OCI-LY3 (cell line): Measurements from ENCODE around the gene SCYGR1.

Experiments
- H2AFZ ChIP-seq: fragments of 200-600, 300-600 bp; shearing (Covaris generic); 2 replicates; pipeline ENCODE4 v1.6.0; 2014; ENCODE audit warnings: antibody characterized with exemption, low read depth, low read length
- H3K27ac ChIP-seq: fragments of 200-600, 300-600 bp; sonication (generic); 2 replicates; pipeline ENCODE4 v1.5.1; 2014; ENCODE audit warnings: mild to moderate bottlenecking, low read length, moderate library complexity, mixed read lengths
- H3K27me3 ChIP-seq: fragments of 200-600, 300-600 bp; sonication (generic); 2 replicates; pipeline ENCODE4 v1.6.1; 2014; ENCODE audit warnings: low read depth, low read length, mixed read lengths
- H3K36me3 ChIP-seq: fragments of 200-600, 300-600 bp; sonication (generic); replicated peaks from 2 replicates; pipeline ENCODE3; 2014; ENCODE audit warnings: low read depth, low read length, mixed read lengths
- H3K4me1 ChIP-seq: fragments of 300-600, 200-600 bp; sonication (generic); 2 replicates; pipeline ENCODE4 v1.6.1; 2014; ENCODE audit warnings: low read length, mixed read lengths
- H3K4me2 ChIP-seq: fragments of 200-600, 300-600 bp; sonication (generic); 2 replicates; pipeline ENCODE4 v1.6.1; 2014; ENCODE audit warnings: low read length, mixed read lengths
- H3K4me3 ChIP-seq: fragments of 300-600, 200-600 bp; sonication (generic); 2 replicates; pipeline ENCODE4 v1.5.1; 2014; ENCODE audit warnings: antibody characterized with exemption, mild to moderate bottlenecking, low read length, moderate library complexity
- H3K79me2 ChIP-seq: fragments of 300-600, 200-600 bp; shearing (Covaris generic); 2 replicates; pipeline ENCODE4 v1.6.1; 2014; ENCODE audit warnings: mild to moderate bottlenecking, low read length, mixed read lengths
- H3K9ac ChIP-seq: fragments of 300-600, 200-600 bp; shearing (Covaris generic); 2 replicates; pipeline ENCODE4 v1.6.0; 2014; ENCODE audit warnings: mild to moderate bottlenecking, low read length, moderate library complexity
- H3K9me3 ChIP-seq: fragments of 200-600, 300-600 bp; shearing (Covaris generic); 2 replicates; pipeline ENCODE4 v1.6.1; 2014; ENCODE audit warnings: low read length, mixed read lengths; ENCODE audit not compliant: insufficient read depth
- H4K20me1 ChIP-seq: fragments of 200-600, 300-600 bp; sonication (generic); 2 replicates; pipeline ENCODE4 v1.6.1; 2016; ENCODE audit warnings: low read length, mixed read lengths; ENCODE audit not compliant: insufficient read depth
- EZH2phosphoT487 ChIP-seq: fragments of 200-600 bp; shearing (Covaris generic); IDR thresholded peaks from 2 replicates; pipeline ENCODE4 v1.6.1; 2018; ENCODE audit warnings: antibody characterized with exemption, mixed run types, low read depth
- TF ChIP-seq, protein P1 (sequence below): fragments of 200-600, 300-600 bp; sonication (generic); IDR thresholded peaks from 2 replicates; pipeline ENCODE4 v1.5.1; 2014; ENCODE audit warnings: antibody characterized with exemption, low read length, low read depth

Gene SCYGR1

DNA sequence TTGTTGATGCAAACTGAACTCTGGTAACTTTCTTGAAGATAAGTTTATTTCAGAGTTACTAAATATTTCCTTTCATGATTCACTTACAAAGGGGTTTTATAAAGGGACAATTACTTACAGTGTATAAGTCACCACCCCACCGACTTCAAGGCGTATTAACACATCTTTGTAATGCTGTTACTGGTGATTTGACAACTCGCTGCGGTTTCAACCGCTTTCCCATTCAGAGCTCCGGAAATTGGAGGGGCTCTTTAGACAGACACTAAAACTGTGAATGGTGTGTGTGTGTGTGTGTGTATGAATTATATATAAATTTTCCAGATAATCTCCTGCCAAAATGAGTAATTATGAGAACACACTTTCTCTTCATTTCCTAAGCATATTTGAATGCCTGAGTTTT, 13.6 kb downstream of the SCYGR1 start:
- Histone ChIP-seq H3K27me3 (no peaks in the 10 kb centered on the region), H3K27ac (no peak overlapping the region), H3K36me3 (no peaks in the 10 kb centered on the region), H3K4me3 (no peak overlapping the region), H3K4me2 (no peak overlapping the region), H3K9me3 (no peaks in the 10 kb centered on the region), H3K9ac (no peak overlapping the region), H3K4me1 (no peaks in the 10 kb centered on the region), H3K79me2 (no peaks in the 10 kb centered on the region), H2AFZ (no peak overlapping the region), H4K20me1 (no peaks in the 10 kb centered on the region)
- TF ChIP-seq, protein P1, sequence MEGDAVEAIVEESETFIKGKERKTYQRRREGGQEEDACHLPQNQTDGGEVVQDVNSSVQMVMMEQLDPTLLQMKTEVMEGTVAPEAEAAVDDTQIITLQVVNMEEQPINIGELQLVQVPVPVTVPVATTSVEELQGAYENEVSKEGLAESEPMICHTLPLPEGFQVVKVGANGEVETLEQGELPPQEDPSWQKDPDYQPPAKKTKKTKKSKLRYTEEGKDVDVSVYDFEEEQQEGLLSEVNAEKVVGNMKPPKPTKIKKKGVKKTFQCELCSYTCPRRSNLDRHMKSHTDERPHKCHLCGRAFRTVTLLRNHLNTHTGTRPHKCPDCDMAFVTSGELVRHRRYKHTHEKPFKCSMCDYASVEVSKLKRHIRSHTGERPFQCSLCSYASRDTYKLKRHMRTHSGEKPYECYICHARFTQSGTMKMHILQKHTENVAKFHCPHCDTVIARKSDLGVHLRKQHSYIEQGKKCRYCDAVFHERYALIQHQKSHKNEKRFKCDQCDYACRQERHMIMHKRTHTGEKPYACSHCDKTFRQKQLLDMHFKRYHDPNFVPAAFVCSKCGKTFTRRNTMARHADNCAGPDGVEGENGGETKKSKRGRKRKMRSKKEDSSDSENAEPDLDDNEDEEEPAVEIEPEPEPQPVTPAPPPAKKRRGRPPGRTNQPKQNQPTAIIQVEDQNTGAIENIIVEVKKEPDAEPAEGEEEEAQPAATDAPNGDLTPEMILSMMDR: no peak
- no peak for TF ChIP-seq EZH2phosphoT487

DNA sequence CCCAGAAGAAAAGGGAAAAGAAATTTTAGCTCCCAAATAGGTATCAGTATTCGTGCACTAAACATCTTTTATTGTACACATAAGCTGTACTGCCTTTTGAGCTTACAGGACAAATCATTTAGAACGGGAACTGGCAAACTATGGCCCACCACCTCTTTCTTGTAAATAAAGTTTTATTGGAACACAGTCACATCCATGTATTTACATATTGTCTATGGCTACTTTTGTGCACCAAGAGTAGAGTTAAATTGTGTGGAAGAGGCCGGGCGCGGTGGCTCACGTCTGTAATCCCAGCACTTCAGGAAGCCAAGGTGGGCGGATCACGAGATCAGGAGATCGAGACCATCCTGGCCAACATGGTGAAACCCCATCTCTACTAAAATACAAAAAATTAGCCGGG, 14.4 kb downstream of the SCYGR1 start:
- no peaks in the 10 kb centered on the region for H3K27me3 ChIP-seq
- no peaks in the 10 kb centered on the region for H4K20me1 ChIP-seq
- no peak overlapping the region for H3K9ac ChIP-seq
- TF ChIP-seq, protein P1: no peak
- TF ChIP-seq EZH2phosphoT487: no peak
- no peak overlapping the region for H2AFZ ChIP-seq
- H3K79me2 ChIP-seq: no peaks in the 10 kb centered on the region
- no peak overlapping the region for H3K27ac ChIP-seq
- no peaks in the 10 kb centered on the region for H3K4me1 ChIP-seq
- H3K4me3 ChIP-seq: no peak overlapping the region
- H3K9me3 ChIP-seq: no peaks in the 10 kb centered on the region
- H3K4me2 ChIP-seq: no peak overlapping the region
- no peaks in the 10 kb centered on the region for H3K36me3 ChIP-seq

DNA sequence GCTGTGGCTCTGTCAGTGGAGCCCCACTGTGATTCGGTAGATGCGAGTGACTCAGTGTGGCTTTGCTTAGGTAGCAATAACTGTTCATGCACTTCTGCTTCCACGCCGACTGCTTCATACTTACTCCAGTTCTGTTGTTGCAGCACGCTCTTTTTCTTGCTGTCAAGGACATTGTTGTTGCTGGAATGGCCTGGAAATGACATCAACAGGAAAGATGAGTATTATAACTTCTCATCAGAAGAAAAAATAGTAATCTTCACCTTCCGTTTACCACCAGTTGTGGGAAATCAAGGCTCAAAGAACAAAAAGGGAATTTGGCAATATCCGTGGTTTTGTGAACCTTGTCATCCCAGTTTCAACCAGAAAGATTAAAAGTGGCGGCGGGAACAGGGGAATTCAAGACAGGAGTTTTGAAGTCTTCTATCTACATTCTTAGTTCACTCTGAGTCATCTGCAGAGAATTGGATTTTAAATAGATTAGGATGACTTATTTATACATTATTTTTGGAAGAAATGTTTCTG, 16.9 kb downstream of the SCYGR1 start:
- no peak overlapping the region for H2AFZ ChIP-seq
- no peaks in the 10 kb centered on the region for H3K79me2 ChIP-seq
- no peak overlapping the region for H3K4me3 ChIP-seq
- TF ChIP-seq, protein P1: no peak
- TF ChIP-seq EZH2phosphoT487: no peak
- no peak overlapping the region for H3K4me2 ChIP-seq
- H3K4me1 ChIP-seq: no peaks in the 10 kb centered on the region
- H3K9me3 ChIP-seq: no peaks in the 10 kb centered on the region
- no peak overlapping the region for H3K27ac ChIP-seq
- H3K9ac ChIP-seq: no peak overlapping the region
- no peaks in the 10 kb centered on the region for H3K36me3 ChIP-seq
- H4K20me1 ChIP-seq: no peaks in the 10 kb centered on the region
- no peaks in the 10 kb centered on the region for H3K27me3 ChIP-seq

DNA sequence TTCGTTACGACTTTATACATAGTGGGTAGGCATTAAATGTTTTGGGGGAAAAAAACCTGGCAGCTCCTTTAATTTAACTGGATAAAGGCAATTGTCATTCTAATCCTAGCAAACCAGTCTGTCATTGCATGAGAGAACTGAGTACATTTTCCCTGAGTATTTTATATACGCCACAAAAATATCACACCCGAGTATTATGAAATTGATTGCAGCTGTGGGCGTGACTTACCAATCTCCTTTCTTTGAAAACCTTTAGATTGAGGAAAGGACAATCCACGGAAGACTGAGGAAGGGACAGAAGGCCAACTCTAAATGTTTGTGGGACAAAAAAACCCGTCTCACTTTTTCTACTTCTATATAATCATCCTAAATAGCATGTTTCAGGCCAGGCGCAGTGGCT, 17.7 kb downstream of the SCYGR1 start:
- no peak overlapping the region for H2AFZ ChIP-seq
- no peak overlapping the region for H3K4me3 ChIP-seq
- no peaks in the 10 kb centered on the region for H3K4me1 ChIP-seq
- H3K9ac ChIP-seq: no peak overlapping the region
- no peaks in the 10 kb centered on the region for H3K9me3 ChIP-seq
- no peak overlapping the region for H3K27ac ChIP-seq
- no peaks in the 10 kb centered on the region for H3K27me3 ChIP-seq
- no peak overlapping the region for H3K4me2 ChIP-seq
- H3K79me2 ChIP-seq: no peaks in the 10 kb centered on the region
- no peaks in the 10 kb centered on the region for H4K20me1 ChIP-seq
- no peaks in the 10 kb centered on the region for H3K36me3 ChIP-seq
- no peak for TF ChIP-seq EZH2phosphoT487
- TF ChIP-seq, protein P1: no peak
